GM12873 (cell line): Measurements from ENCODE around the gene TBKBP1.

Experiments used
- TF ChIP-seq, protein P1 (sequence below): IDR thresholded peaks from 2 replicates; pipeline ENCODE4 v1.5.1; 2012; ENCODE audit warnings: low read depth, mild to moderate bottlenecking, moderate library complexity, low read length, control low read depth; ENCODE audit not compliant: insufficient read depth; ENCODE audit errors: missing control alignments

Gene TBKBP1

DNA sequence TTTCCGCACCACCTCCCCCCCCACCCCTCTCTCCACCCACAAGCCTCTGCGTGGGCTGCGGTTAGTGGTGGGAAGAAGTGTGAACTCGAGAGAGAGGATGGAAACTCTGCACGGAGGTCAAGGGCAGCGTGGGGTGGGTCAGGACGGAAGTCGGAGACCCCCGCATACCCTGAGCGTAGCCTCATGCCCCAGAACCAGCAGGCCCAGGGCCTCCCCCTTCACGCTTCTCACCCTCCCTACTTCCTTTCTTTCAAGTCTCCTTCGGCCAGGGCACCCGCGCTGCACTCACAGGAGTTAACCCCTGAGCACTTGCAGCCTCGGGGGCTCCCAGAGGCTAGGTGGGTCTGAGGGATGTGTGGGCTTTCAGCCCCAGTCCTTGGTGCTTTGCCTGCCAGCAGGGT, 9.2 kb downstream of the TBKBP1 start:
- TF ChIP-seq, protein P1, sequence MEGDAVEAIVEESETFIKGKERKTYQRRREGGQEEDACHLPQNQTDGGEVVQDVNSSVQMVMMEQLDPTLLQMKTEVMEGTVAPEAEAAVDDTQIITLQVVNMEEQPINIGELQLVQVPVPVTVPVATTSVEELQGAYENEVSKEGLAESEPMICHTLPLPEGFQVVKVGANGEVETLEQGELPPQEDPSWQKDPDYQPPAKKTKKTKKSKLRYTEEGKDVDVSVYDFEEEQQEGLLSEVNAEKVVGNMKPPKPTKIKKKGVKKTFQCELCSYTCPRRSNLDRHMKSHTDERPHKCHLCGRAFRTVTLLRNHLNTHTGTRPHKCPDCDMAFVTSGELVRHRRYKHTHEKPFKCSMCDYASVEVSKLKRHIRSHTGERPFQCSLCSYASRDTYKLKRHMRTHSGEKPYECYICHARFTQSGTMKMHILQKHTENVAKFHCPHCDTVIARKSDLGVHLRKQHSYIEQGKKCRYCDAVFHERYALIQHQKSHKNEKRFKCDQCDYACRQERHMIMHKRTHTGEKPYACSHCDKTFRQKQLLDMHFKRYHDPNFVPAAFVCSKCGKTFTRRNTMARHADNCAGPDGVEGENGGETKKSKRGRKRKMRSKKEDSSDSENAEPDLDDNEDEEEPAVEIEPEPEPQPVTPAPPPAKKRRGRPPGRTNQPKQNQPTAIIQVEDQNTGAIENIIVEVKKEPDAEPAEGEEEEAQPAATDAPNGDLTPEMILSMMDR, result no peak

DNA sequence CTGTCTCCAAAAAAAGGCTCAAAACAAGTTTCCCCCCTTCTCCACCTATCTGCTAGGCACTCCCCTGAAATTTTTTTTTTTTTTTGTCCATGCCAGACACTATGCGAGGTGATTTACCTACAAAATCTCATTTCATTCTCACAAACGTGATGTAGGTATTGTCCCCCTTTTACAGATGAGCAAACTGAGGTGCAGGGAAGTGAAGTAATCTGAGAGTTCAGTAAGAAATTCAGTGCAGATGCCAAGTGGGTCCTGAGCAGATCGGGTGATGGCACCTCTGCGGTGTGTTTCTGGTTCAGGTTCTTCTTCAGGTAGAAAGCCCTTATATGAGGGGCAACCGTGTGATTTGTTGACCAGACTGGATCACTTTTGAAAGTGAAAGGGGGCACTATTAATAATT, 9.7 kb downstream of the TBKBP1 start:
- TF ChIP-seq, protein P1, result no peak

DNA sequence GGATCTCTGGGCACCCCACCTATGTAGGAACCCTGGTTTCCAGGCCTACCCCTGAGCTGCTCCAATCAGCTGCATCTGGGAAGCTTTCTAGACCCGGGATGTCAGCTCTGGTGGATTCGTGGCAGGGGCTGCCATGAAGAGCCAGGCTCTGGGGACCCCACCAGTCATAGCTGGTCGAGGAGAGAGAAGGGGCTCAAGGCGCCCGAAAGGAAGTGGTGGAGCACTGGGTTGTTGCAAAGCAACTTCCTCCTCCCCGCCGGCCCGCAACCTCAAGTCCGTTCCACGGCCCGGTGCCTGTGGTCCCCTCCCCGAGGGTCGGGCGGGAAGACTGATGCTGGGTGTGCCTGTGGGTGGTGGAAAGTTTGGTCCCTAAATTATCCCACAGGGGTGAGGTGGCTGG, 10.2 kb downstream of the TBKBP1 start:
- TF ChIP-seq, protein P1, result no peak

- TF ChIP-seq, protein P1, result no peak
Measured at GRCh38 chr17:47704736-47705135, 10.8 kb downstream of the TBKBP1 start.

- TF ChIP-seq, protein P1, result no peak
Measured at GRCh38 chr17:47705536-47706530, 11.9 kb downstream of the TBKBP1 start.

DNA sequence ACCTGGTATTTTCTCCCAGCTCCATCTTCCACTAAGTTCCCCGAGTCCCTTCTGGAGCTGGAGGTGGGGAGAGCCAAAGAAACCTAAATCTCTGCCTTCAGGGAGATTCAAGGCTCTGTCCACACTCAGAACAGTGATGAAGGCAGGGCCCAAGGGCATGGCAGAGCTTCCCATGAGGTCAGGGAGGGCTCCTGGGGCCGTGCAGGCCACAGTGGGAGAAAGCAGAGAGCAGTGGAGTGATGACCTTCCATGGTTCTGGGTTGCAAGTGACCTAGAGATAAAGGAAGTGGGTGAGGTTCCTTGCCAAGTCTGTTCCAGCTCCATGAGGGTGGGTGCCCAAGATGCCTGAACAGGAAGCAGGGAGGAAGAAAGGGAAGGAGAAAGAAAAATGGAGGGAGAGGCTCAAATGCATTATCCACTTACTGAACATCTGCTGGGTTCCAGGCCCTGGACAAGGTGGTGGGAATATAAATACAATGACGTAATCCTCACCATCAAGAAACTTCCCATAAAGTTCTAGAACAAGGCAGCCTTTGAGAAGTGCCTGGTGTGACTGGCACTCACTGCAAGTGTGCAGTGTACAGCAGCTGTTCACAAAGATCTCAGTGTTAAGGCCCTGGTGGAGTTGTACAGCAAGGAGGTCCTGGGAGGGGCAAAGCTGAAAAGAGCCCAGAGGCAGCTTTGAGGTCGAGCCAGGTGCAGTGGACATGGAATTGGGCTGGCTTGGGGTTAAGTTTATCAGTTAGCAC, 13.3 kb downstream of the TBKBP1 start:
- TF ChIP-seq, protein P1, result no peak

DNA sequence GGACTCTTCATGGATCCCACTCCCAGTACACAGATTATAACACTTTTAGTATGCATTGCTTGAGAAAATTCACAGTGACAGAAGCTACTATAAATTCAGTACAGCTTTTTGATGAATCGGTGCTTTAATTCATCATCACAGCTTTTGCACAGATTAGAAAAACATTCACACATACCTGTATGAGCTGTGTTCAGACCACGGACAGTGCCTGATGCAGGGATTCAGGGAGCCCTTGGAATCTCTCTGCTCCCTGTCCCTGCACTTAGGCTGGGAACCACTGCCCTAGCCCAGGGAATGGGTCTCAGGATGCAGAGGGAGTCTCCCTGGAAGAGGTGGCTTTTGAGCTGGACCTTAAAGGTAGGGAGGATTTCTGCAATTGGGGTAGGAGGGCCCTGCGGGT, 13.9 kb downstream of the TBKBP1 start:
- TF ChIP-seq, protein P1, result no peak
